RWPE1 (cell line): ENCODE data around the gene WFDC2.
"Not testable (repeated sequence)": the region's sequence is repeated elsewhere in the genome, so short reads cannot be mapped to it uniquely, and the experiment has no call there.

Source experiments
- CTCF ChIA-PET: fragments of 350-600 bp; sonication (Branson Sonifier 250); formaldehyde crosslinking; extraction: SDS; loops from one replicate; lab custom pipeline; 2021; lab: Yijun Ruan, JAX
- POLR2A ChIA-PET: fragments of 400-600 bp; formaldehyde crosslinking; extraction: SDS; loops from one replicate; lab custom pipeline; 2020; ENCODE audit warnings: antibody characterized with exemption; ENCODE audit not compliant: low non-redundant PET; lab: Yijun Ruan, JAX
- DNase-seq: peaks from one replicate; pipeline ENCODE4 v3.0.0; 2012; ENCODE audit warnings: low spot score
- H3K27ac ChIP-seq: fragments of 450-650 bp; 2 replicates; pipeline ENCODE4 v1.5.1; 2017
- TF ChIP-seq, protein P1 (sequence below): fragments of 450-650 bp; conservative IDR thresholded peaks from 2 replicates; pipeline ENCODE4 v1.5.1; 2017; ENCODE audit warnings: low read depth, mild to moderate bottlenecking

WFDC2 gene

DNA sequence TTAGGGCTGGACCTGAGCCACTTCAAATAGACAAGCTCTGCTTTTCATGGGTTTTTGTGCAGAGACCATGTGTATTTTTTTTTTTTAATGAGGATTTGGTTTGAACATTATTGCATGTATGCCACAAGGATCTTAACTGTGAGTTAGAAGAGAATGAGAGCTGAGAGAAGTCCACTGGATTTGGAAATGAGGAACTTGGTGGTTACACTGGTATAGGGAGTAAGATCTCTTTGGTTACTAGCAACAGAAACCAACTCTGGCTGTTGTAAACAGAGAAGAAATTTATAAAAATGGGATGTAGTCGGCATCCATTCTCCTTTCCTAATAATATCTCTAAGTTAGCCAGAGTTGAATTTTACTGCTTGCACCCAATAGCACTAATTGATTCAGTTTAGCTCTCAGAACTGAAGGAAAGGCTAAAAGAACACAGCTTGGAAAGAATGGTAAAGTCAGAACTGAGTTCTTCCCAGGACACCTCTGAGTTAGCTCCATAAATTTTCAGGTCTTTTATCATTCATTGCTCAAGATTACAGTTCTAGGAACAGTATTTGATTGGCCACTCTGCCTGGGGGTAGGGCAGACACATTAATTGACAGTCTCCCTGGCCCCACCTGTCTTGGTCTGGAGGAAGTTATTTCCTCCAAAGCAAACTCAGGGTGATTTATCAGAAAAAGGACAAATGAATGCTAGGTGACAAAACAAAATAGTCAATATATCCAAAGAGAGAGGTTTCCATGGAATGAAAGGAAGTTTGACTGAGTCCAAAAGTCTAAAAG is 3.9 kb upstream of the WFDC2 start:
- ChIA-PET CTCF (interaction anchor here (0.6 to 1.7 kb wide), 12 partner anchors 10 to 493 kb away, joined by 3 to 7 read pairs (median 4); no protein-coding TSS in a partner anchor), POLR2A (no interaction called here)
- TF ChIP-seq, protein P1, sequence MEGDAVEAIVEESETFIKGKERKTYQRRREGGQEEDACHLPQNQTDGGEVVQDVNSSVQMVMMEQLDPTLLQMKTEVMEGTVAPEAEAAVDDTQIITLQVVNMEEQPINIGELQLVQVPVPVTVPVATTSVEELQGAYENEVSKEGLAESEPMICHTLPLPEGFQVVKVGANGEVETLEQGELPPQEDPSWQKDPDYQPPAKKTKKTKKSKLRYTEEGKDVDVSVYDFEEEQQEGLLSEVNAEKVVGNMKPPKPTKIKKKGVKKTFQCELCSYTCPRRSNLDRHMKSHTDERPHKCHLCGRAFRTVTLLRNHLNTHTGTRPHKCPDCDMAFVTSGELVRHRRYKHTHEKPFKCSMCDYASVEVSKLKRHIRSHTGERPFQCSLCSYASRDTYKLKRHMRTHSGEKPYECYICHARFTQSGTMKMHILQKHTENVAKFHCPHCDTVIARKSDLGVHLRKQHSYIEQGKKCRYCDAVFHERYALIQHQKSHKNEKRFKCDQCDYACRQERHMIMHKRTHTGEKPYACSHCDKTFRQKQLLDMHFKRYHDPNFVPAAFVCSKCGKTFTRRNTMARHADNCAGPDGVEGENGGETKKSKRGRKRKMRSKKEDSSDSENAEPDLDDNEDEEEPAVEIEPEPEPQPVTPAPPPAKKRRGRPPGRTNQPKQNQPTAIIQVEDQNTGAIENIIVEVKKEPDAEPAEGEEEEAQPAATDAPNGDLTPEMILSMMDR = no peak
- no peak overlapping the region for H3K27ac ChIP-seq
- no peak for DNase-seq

DNA sequence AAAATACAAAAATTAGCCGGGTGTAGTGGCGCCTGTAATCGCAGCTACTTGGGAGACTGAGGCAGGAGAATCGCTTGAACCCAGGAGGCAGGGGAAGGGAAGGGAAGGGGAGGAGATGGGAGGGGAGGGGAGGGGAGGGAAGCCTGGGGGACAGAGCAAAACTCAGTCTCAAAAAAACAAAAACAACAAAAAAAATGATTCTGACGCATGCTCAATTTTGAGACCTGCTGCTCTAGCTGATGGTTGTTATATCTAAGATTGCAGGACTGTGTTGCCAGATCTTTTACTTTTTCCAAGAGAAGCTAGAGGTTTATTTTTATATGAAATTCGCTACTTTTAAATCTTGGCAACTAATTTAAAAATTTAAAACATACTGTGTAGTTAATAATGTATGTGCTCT is 2.4 kb upstream of the WFDC2 start:
- ChIA-PET CTCF (interaction anchor here (0.5 to 1.4 kb wide), 6 partner anchors 30 to 691 kb away, joined by 3 read pairs; no protein-coding TSS in a partner anchor), POLR2A (no interaction called here)
- DNase-seq = no peak
- H3K27ac ChIP-seq = no peak overlapping the region
- TF ChIP-seq, protein P1 = no peak

DNA sequence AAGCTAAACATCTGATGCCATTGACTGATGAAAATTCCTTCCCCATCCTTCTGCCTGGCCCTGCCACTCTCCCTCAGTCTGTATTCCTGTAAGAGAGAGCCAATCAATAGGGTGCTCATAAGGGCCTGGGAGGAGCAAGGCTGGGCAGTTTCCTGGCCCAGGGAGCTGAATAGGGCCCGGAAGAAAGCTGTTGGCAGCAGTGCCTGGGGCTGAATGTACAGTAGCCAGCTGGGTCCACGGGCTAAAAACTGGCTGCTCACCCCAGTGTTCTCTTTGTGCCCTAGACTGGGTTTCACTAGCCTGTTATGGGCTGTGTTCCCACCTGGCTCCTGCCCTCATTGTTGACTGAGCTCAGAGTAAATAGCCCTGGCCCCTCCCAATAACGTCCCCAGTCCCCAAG is 1.7 kb upstream of the WFDC2 start:
- CTCF ChIA-PET = interaction anchor here (0.6 to 1.4 kb wide), 6 partner anchors 21 to 690 kb away, joined by 3 to 4 read pairs (median 3); no protein-coding TSS in a partner anchor
- no peak overlapping the region for H3K27ac ChIP-seq
- no peak for DNase-seq
- POLR2A ChIA-PET = no interaction called here
- TF ChIP-seq, protein P1 = no peak

DNA sequence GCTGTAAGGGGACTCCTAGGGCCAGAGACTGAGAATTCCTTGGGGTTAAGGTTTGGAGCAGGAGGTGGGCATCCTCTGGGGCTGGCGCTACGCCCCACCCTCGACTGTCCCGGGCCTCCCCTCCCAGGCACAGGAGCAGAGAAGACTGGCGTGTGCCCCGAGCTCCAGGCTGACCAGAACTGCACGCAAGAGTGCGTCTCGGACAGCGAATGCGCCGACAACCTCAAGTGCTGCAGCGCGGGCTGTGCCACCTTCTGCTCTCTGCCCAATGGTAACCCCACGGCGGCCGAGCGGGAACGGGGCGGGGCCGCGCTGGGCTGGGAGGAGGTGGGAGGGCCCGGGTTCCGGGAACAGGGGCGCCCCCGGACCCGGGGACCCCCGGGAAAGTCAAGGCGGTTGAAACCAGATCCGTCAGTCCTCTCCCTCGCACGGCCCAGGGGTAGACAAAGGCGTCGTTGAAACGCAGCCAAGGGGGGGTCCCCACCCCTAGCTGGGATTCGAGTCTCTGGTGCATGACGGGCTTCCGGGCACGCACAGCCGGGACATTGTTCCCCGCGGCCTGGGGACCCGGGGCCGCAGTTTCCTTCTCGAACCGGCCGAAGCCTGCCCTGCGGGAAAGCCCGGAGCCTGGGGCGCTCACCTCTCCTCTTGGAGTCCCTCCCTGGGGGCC is 844 bp downstream of the WFDC2 start:
- H3K27ac ChIP-seq = no peak overlapping the region
- DNase-seq = no peak
- ChIA-PET CTCF (interaction anchor here (0.6 to 1.8 kb wide), 7 partner anchors 9 to 180 kb away, joined by 3 to 6 read pairs (median 3); no protein-coding TSS in a partner anchor), POLR2A (no interaction called here)
- TF ChIP-seq, protein P1 = no peak

DNA sequence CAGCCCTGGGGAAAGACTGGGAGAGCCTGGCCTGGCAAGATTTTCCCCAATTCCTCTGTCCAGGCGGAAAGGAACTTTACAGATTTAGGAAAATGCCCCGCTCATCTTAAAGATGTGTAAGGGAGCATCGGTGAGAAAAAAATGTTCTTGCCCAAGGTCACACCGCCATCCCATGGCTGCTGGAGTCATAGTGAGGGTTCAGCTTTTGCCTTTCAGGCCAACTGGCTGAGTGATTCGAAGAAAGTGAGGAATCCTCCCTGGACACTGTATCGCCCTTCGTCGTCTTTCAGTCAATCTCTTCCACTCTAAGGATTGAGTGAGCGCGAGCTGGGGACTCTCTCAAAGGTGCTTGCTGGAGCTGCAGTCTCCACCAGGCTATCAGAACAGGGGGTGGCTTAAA is 1.4 kb downstream of the WFDC2 start:
- TF ChIP-seq, protein P1 = no peak
- DNase-seq = no peak
- POLR2A ChIA-PET = no interaction called here

DNA sequence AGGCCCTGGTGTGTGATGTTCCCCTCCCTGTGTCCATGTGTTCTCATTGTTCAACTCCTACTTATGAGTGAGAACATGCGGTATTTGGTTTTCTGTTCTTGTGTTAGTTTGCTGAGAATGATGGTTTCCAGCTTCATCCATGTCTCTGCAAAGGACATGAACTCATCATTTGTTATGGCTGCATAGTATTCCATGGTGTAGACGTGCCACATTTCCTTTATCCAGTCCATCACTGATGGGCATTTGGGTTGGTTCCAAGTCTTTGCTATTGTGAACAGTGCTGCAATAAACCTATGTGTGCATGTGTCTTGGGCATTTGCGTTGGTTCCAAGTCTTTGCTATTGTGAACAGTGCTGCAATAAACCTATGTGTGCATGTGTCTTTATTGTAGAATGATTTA is 2.7 kb downstream of the WFDC2 start:
- H3K27ac ChIP-seq, DNase-seq, POLR2A ChIA-PET: not testable (repeated sequence)
- CTCF ChIA-PET = interaction anchor here (0.7 kb wide), 1 partner anchor 13 kb away, joined by 4 read pairs; no protein-coding TSS in a partner anchor

More for the DNA sequence above, 1.4 kb downstream of the WFDC2 start:
- CTCF ChIA-PET = interaction anchor here (0.6 to 1.8 kb wide), 3 partner anchors 12 to 428 kb away, joined by 3 to 6 read pairs (median 3); no protein-coding TSS in a partner anchor
- H3K27ac ChIP-seq = no peak overlapping the region

DNA sequence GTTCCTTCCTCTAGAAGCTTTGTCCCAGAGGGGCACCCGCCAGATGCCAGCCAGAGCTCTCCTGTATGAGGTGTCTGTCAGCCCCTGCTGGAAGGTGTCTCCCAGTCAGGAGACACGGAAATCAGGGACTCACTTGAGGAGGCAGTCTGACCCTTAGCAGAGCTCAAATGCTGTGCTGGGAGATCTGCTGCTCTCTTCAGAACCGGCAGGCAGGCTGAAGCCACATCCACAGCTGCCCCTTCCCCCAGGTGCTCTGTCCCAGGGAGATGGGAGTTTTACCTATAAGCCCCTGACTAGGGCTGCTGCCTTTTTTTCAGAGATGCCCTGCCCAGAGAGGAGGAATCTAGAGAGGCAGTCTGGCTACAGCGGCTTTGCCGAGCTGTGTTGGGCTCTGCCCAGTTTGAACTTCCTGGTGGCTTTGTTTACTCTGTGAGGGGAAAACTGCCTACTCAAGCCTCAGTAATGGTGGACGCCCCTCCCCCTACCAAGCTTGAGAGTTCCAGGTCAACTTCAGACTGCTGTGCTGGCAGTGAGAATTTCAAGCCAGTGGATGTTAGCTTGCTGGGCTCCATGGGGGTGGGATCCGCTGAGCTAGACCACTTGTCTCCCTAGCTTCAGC is 8.1 kb downstream of the WFDC2 start:
- POLR2A ChIA-PET, H3K27ac ChIP-seq, DNase-seq: not testable (repeated sequence)
- CTCF ChIA-PET = interaction anchor here (0.6 kb wide), 2 partner anchors 369 to 860 kb away, joined by 3 read pairs; no protein-coding TSS in a partner anchor
